Fibroblast of pulmonary artery (primary cell): ENCODE data around the gene RFX1.
A peak's percentile ranks its signal among the peaks of the same experiment; 100 is the strongest.

Source experiments
- DNase-seq: peaks from one replicate; pipeline ENCODE4 v3.0.0-alpha.2; 2010; ENCODE audit warnings: low read depth
- H3K4me3 ChIP-seq: replicated peaks from 2 replicates; pipeline ENCODE4 v1.5.1; 2011; ENCODE audit warnings: low read depth, mild to moderate bottlenecking, control low read depth, low read length, moderate library complexity
- CTCF ChIP-seq: IDR thresholded peaks from 2 replicates; pipeline ENCODE4 v1.5.1; 2011; ENCODE audit warnings: mild to moderate bottlenecking, control low read depth, low read length, inconsistent platforms; ENCODE audit errors: missing control alignments

The RFX1 gene

GRCh38 chr19:14006085-14006765 lies at the start of gene RFX1:
TSS of gene RFX1 (minus strand) at chr19:14006320. CDS start at chr19:13993843, 12,477 bp downstream.
- DNase-seq: peak; percentile 100
- peak within 1 kb of the TSS; percentile 78 for H3K4me3 ChIP-seq
- TF ChIP-seq CTCF: no peak

DNA sequence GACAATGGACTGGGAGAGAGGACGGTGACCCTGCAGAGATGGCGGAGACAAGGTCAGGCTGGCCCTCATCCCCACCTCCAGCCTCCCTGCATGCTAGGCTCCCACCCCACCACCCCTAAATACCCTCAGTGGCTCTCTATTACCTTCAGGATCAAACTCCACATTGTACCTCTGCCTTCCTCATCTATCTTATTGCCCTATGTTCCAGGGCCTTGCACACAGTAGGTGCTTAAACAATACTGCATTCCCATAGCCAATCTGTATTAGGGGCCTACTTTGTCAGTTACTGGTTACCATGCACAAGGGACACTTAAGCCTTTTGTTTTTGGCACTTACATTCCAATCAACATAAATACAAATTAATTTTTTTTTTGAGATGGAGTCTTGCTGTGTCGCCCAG lies 49.3 kb upstream of the RFX1 start:
- H3K4me3 ChIP-seq: no peak overlapping the region
- DNase-seq: no peak
- TF ChIP-seq CTCF: no peak

- H3K4me3 ChIP-seq: no peak overlapping the region
- no peak for DNase-seq
- no peak for TF ChIP-seq CTCF
Observed at GRCh38 chr19:14054721-14055120, 48.6 kb upstream of the RFX1 start.

GRCh38 chr19:14054099-14054498 lies 48.0 kb upstream of the RFX1 start:
- no peak overlapping the region for H3K4me3 ChIP-seq
- DNase-seq: no peak
- no peak for TF ChIP-seq CTCF

- no peak for DNase-seq
- TF ChIP-seq CTCF: no peak
- H3K4me3 ChIP-seq: no peak overlapping the region
Observed at GRCh38 chr19:14053500-14053899, 47.4 kb upstream of the RFX1 start.

- no peak for TF ChIP-seq CTCF
- H3K4me3 ChIP-seq: no peak overlapping the region
- DNase-seq: no peak
Observed at GRCh38 chr19:14053032-14053431, 46.9 kb upstream of the RFX1 start.

GRCh38 chr19:14052470-14052869 lies 46.4 kb upstream of the RFX1 start:
- no peak for DNase-seq
- no peak overlapping the region for H3K4me3 ChIP-seq
- TF ChIP-seq CTCF: no peak
